ENCODE data around the gene DBNL. TPM values are rescaled to one million over a fixed set of nuclear protein-coding genes. Genes with fewer than 3 reads are reported as not detected.
"Not testable (repeated sequence)": the region's sequence is repeated elsewhere in the genome, so short reads cannot be mapped to it uniquely, and the experiment has no call there.

DBNL gene
- total RNA-seq, 5 donors from 2014 or later (not counting 1 experiment from before 2014, with no cell fraction given), result 101 to 188 (median 156) TPM

DNA sequence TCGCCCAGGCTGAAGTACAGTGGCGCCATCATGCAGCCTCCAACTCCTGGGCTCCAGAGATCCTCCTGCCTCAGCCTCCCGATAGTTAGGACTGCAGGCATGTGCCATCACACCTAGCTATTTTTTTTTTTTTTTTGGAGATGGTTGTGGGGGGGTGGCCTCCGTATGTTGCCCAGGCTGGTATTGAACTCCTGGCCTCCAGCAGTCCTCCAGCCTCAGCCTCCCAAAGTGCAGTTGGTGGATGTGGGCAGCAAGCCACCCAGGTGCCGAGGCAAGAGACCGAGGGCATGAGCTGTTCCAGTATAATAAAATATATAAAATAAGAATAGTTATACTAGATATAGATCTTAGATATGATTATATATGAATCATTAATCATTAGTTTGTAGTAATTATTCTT, 24.7 kb upstream of the DBNL start:
- H3K4me1 Mint-ChIP-seq, result peaks cover 13 to 23% (median 21%) of the 10 kb centered on the region in 3 donors
- not testable (repeated sequence) for H3K9me3 ChIP-seq; H3K27ac Mint-ChIP-seq; H3K9me3 Mint-ChIP-seq; ATAC-seq (replicated peaks in 1 of 4); H3K27me3 ChIP-seq (replicated peaks in 1 of 2; ENCODE audit: control insufficient read depth in 2 of 2, extremely low read depth in 1 of 2, insufficient read depth in 2 of 2, low read length in 1 of 2); H3K4me3 Mint-ChIP-seq; H3K36me3 ChIP-seq (ENCODE audit: control insufficient read depth in 2 of 2, extremely low read depth in 1 of 2, insufficient read depth in 1 of 2, low read length in 1 of 2); H3K27me3 Mint-ChIP-seq; DNase-seq; H3K36me3 Mint-ChIP-seq; H3K4me3 ChIP-seq (ENCODE audit: control insufficient read depth in 1 of 2, extremely low read depth in 1 of 2, low read length in 1 of 2)
- POLR2A ChIA-PET, result interaction anchor here (0.6 to 0.7 kb wide), 6 partner anchors 10 to 1748 kb away, joined by 3 to 5 read pairs (median 4); partner anchors contain the start of gene DBNL (in 1 of the 2)
- Histone ChIP-seq H3K4me1 (ENCODE audit: control insufficient read depth in 1 of 2, extremely low read depth in 1 of 2, insufficient read depth in 2 of 2, low read length in 2 of 2) (peaks cover 2 to 21% of the 10 kb centered on the region in 2 experiments), H3K27ac (ENCODE audit: low read length) (peak overlapping the region; percentile 75)
- CTCF ChIA-PET, result interaction anchor here (0.6 to 1.9 kb wide), 7 partner anchors 25 to 839 kb away, joined by 3 to 5 read pairs (median 4); no protein-coding TSS in a partner anchor
- no CpG with 5 or more reads among the region's 6 CpGs for WGBS (ENCODE audit: insufficient coverage)

- POLR2A ChIA-PET, result interaction anchor here in 1 of 2 donors (0.6 kb wide), 1 partner anchor 17 kb away, joined by 4 read pairs; no protein-coding TSS in a partner anchor
- not testable (repeated sequence) for H3K27me3 ChIP-seq (replicated peaks in 1 of 2; ENCODE audit: control insufficient read depth in 2 of 2, extremely low read depth in 1 of 2, insufficient read depth in 2 of 2, low read length in 1 of 2); H3K27me3 Mint-ChIP-seq; H3K4me3 Mint-ChIP-seq; H3K9me3 Mint-ChIP-seq; H3K36me3 ChIP-seq (ENCODE audit: control insufficient read depth in 2 of 2, extremely low read depth in 1 of 2, insufficient read depth in 1 of 2, low read length in 1 of 2); H3K27ac Mint-ChIP-seq; H3K9me3 ChIP-seq; H3K27ac ChIP-seq (ENCODE audit: low read length); DNase-seq; H3K4me3 ChIP-seq (ENCODE audit: control insufficient read depth in 1 of 2, extremely low read depth in 1 of 2, low read length in 1 of 2); ATAC-seq (replicated peaks in 1 of 4); H3K36me3 Mint-ChIP-seq
- 100% methylated on average over 1 of the region's 7 CpGs for WGBS (ENCODE audit: insufficient coverage)
- H3K4me1 ChIP-seq (ENCODE audit: control insufficient read depth in 1 of 2, extremely low read depth in 1 of 2, insufficient read depth in 2 of 2, low read length in 2 of 2), result peaks cover 2 to 19% of the 10 kb centered on the region in 2 experiments
- CTCF ChIA-PET, result interaction anchor here in 1 of 2 donors (0.6 kb wide), 1 partner anchor 60 kb away, joined by 5 read pairs; no protein-coding TSS in a partner anchor
- H3K4me1 Mint-ChIP-seq, result peaks cover 13 to 21% (median 19%) of the 10 kb centered on the region in 3 donors
These were observed 22.4 kb upstream of the DBNL start for GRCh38 chr7:44022069-44022468.

DNA sequence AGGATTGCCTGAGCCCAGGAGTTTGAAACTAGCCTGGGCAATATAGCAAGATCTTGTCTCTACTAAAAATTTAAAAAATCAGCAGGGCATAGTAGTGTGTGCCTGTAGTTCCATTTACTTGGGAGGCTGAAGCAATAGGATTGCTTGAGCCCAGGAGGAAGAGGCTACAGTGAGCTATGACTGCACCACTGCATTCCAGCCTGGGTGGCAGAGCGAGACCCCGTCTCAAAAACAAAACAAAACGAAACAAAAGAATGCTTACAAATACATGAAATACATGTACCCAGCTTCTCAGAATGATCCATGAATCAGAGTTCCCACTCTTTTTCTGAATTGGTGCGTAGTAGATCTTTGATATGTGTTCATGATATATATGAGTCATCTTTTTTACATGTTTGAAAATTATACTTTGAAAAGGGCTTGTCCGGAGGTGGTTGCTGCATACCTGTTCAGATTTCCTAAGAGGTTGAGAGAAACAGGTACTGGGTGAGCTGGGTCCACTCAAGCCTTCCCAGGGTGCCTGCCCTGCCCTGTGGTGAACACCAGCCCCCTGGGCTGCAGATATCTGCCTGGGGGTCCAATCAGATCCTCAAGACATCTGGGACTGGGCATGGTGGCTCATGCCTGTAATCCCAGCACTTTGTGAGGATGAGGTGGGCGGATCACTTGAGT, 21.6 kb upstream of the DBNL start:
- DNase-seq; H3K27me3 Mint-ChIP-seq; H3K9me3 Mint-ChIP-seq; H3K27ac ChIP-seq (ENCODE audit: low read length); H3K27me3 ChIP-seq (replicated peaks in 1 of 2; ENCODE audit: control insufficient read depth in 2 of 2, extremely low read depth in 1 of 2, insufficient read depth in 2 of 2, low read length in 1 of 2); H3K4me3 Mint-ChIP-seq; POLR2A ChIA-PET; ATAC-seq (replicated peaks in 1 of 4); H3K36me3 Mint-ChIP-seq; H3K9me3 ChIP-seq; H3K4me3 ChIP-seq (ENCODE audit: control insufficient read depth in 1 of 2, extremely low read depth in 1 of 2, low read length in 1 of 2); H3K36me3 ChIP-seq (ENCODE audit: control insufficient read depth in 2 of 2, extremely low read depth in 1 of 2, insufficient read depth in 1 of 2, low read length in 1 of 2): not testable (repeated sequence)
- H3K4me1 Mint-ChIP-seq, result peaks cover 13 to 17% (median 15%) of the 10 kb centered on the region in 3 donors
- peak overlapping the region in 1 of 2 donors; percentile 25 for H3K27ac Mint-ChIP-seq
- no CpG with 5 or more reads among the region's 6 CpGs for WGBS (ENCODE audit: insufficient coverage)
- CTCF ChIA-PET, result interaction anchor here (0.6 kb wide), 2 partner anchors 59 to 452 kb away, joined by 3 to 5 read pairs; no protein-coding TSS in a partner anchor
- peaks cover 2 to 14% of the 10 kb centered on the region in 2 experiments for H3K4me1 ChIP-seq (ENCODE audit: control insufficient read depth in 1 of 2, extremely low read depth in 1 of 2, insufficient read depth in 2 of 2, low read length in 2 of 2)

DNA sequence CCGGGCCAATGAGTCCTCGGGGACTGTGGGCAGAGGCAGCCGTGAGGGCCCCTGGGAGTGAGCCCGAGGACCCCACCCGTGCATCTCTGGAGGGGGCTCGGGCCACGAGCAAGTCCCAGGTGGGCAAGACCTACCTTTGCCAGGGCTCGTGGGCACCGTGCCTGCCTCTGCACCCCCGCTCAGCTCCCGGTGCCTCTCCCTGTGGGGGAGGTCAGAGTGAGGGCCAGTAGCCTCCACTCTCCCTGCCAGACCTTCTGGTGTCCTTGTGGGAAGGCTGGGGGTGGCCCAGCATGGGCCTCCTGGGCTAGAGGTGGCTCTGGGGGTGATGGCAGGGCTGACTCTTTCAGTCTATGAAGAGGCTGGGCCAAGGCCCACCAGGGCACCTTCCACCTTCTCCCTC, 15.1 kb upstream of the DBNL start:
- POLR2A ChIA-PET, result not testable (repeated sequence)

GRCh38 chr7:44030029-44030428, 14.5 kb upstream of the DBNL start:
- WGBS (ENCODE audit: insufficient coverage), result no CpG with 5 or more reads among the region's 5 CpGs
- POLR2A ChIA-PET; H3K27me3 Mint-ChIP-seq; H3K4me1 ChIP-seq (ENCODE audit: control insufficient read depth in 1 of 2, extremely low read depth in 1 of 2, insufficient read depth in 2 of 2, low read length in 2 of 2); ATAC-seq (replicated peaks in 1 of 4); H3K36me3 ChIP-seq (ENCODE audit: control insufficient read depth in 2 of 2, extremely low read depth in 1 of 2, insufficient read depth in 1 of 2, low read length in 1 of 2); H3K27ac Mint-ChIP-seq; H3K27ac ChIP-seq (ENCODE audit: low read length); H3K9me3 ChIP-seq; H3K9me3 Mint-ChIP-seq; H3K4me3 Mint-ChIP-seq; DNase-seq; H3K36me3 Mint-ChIP-seq; H3K27me3 ChIP-seq (replicated peaks in 1 of 2; ENCODE audit: control insufficient read depth in 2 of 2, extremely low read depth in 1 of 2, insufficient read depth in 2 of 2, low read length in 1 of 2); H3K4me3 ChIP-seq (ENCODE audit: control insufficient read depth in 1 of 2, extremely low read depth in 1 of 2, low read length in 1 of 2); CTCF ChIA-PET; H3K4me1 Mint-ChIP-seq: not testable (repeated sequence)

More for the DNA sequence above, 15.1 kb upstream of the DBNL start:
- H3K9me3 ChIP-seq; CTCF ChIA-PET; ATAC-seq (replicated peaks in 1 of 4); H3K36me3 Mint-ChIP-seq; H3K4me3 ChIP-seq (ENCODE audit: control insufficient read depth in 1 of 2, extremely low read depth in 1 of 2, low read length in 1 of 2); H3K27ac Mint-ChIP-seq; H3K27ac ChIP-seq (ENCODE audit: low read length); DNase-seq; H3K4me3 Mint-ChIP-seq; H3K27me3 Mint-ChIP-seq; H3K9me3 Mint-ChIP-seq; H3K4me1 Mint-ChIP-seq; H3K27me3 ChIP-seq (replicated peaks in 1 of 2; ENCODE audit: control insufficient read depth in 2 of 2, extremely low read depth in 1 of 2, insufficient read depth in 2 of 2, low read length in 1 of 2); H3K4me1 ChIP-seq (ENCODE audit: control insufficient read depth in 1 of 2, extremely low read depth in 1 of 2, insufficient read depth in 2 of 2, low read length in 2 of 2); H3K36me3 ChIP-seq (ENCODE audit: control insufficient read depth in 2 of 2, extremely low read depth in 1 of 2, insufficient read depth in 1 of 2, low read length in 1 of 2): not testable (repeated sequence)
- no CpG with 5 or more reads among the region's 11 CpGs for WGBS (ENCODE audit: insufficient coverage)

DNA sequence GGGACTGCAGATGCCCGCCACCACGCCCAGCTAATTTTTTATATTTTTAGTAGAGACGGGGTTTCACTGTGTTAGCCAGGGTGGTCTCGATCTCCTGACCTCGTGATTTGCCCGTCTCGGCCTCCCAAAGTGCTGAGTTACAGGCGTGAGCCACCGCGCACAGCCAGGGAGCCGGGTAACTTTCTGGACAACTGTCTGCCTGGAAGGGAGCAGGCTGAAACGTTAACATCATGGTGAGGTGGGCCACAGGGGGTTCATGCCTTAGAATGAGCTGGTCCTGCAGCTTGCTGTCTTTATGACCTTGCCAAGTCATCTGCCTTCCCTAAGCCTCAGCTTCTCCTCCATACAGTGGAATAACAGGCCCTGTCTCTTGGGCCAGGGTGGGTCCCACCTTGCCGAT, 13.2 kb upstream of the DBNL start:
- H3K4me3 Mint-ChIP-seq; POLR2A ChIA-PET; H3K4me1 ChIP-seq (ENCODE audit: control insufficient read depth in 1 of 2, extremely low read depth in 1 of 2, insufficient read depth in 2 of 2, low read length in 2 of 2); H3K9me3 ChIP-seq; H3K36me3 ChIP-seq (ENCODE audit: control insufficient read depth in 2 of 2, extremely low read depth in 1 of 2, insufficient read depth in 1 of 2, low read length in 1 of 2); H3K4me1 Mint-ChIP-seq; H3K27me3 ChIP-seq (replicated peaks in 1 of 2; ENCODE audit: control insufficient read depth in 2 of 2, extremely low read depth in 1 of 2, insufficient read depth in 2 of 2, low read length in 1 of 2); H3K36me3 Mint-ChIP-seq; ATAC-seq (replicated peaks in 1 of 4); H3K4me3 ChIP-seq (ENCODE audit: control insufficient read depth in 1 of 2, extremely low read depth in 1 of 2, low read length in 1 of 2); H3K27me3 Mint-ChIP-seq; CTCF ChIA-PET; H3K27ac Mint-ChIP-seq; H3K27ac ChIP-seq (ENCODE audit: low read length); H3K9me3 Mint-ChIP-seq: not testable (repeated sequence)
- 98% methylated on average over 7 of the region's 13 CpGs for WGBS (ENCODE audit: insufficient coverage)
- DNase-seq, result peak in 1 of 35 experiments; percentile 2
